Spleen (tissue), 11 donors: ENCODE data around the gene CGB1. TPM values are rescaled to one million over a fixed set of nuclear protein-coding genes. Genes with fewer than 3 reads are reported as not detected.

Source experiments
- DNase-seq: peaks from one replicate; pipeline ENCODE4 v3.0.0-alpha.2; 2020
- H3K27ac ChIP-seq, 8 donors: fragments of 200-600 bp; sonication (generic) in 7 of 8; 1 replicate in 4 of 8; 2 replicates in 4 of 8; pipeline versions ENCODE4 v1.5.0 to v1.8.0; 2016 to 2021; ENCODE audit warnings: inconsistent platforms in 4 of 8, mild to moderate bottlenecking in 4 of 8, moderate library complexity in 1 of 8
- H3K27me3 ChIP-seq, 7 donors: fragments of 200-600 bp; sonication (generic) in 6 of 7; replicated peaks in 1 of 7; 1 replicate in 4 of 7; 2 replicates in 3 of 7; pipeline versions ENCODE4 v1.5.0 to v1.8.0; 2016 to 2021; ENCODE audit warnings: inconsistent platforms in 3 of 7, mild to moderate bottlenecking in 1 of 7
- H3K36me3 ChIP-seq, 6 donors: fragments of 200-600 bp; sonication (generic) in 5 of 6; 1 replicate in 4 of 6; 2 replicates in 2 of 6; pipeline versions ENCODE4 v1.5.0 to v1.8.0; 2016 to 2021; ENCODE audit warnings: inconsistent platforms in 2 of 6
- H3K4me1 ChIP-seq, 6 donors: fragments of 200-600 bp; sonication (generic) in 5 of 6; 1 replicate in 3 of 6; 2 replicates in 3 of 6; pipeline versions ENCODE4 v1.5.0 to v1.8.0; 2016 to 2021; ENCODE audit warnings: inconsistent platforms in 3 of 6
- H3K4me3 ChIP-seq, 8 donors: fragments of 200-600 bp; sonication (generic) in 7 of 8; 1 replicate in 4 of 8; 2 replicates in 4 of 8; pipeline versions ENCODE4 v1.5.0 to v1.8.0; 2016 to 2021; ENCODE audit warnings: inconsistent platforms in 4 of 8, mild to moderate bottlenecking in 4 of 8, moderate library complexity in 2 of 8
- H3K9me3 ChIP-seq, 8 donors: fragments of 200-600 bp; sonication (generic) in 7 of 8; 1 replicate in 4 of 8; 2 replicates in 4 of 8; pipeline versions ENCODE4 v1.5.0 to v1.8.0; 2016 to 2021; ENCODE audit warnings: inconsistent platforms in 4 of 8
- POLR2A ChIP-seq, 3 donors: fragments of 450-650 bp; IDR thresholded peaks; one replicate each; pipeline ENCODE4 v1.5.1; 2017; ENCODE audit warnings: antibody characterized with exemption in 3 of 3, mild to moderate bottlenecking in 1 of 3
- POLR2AphosphoS5 ChIP-seq, 3 donors: sonication (generic); formaldehyde crosslinking; IDR thresholded peaks; one replicate each; pipeline ENCODE4 v1.5.1; 2017; ENCODE audit warnings: antibody characterized with exemption in 3 of 3
- WGBS, 5 donors: extraction: QIAGEN DNeasy Blood & Tissue Kit in 3 of 5; methylation state at CpG; one replicate each; pipeline versions ENCODE4 v1.1.5 to v1.1.7; 2013 to 2018; 5-methylcytosine and 5-hydroxymethylcytosine counted together
- intact Hi-C: fragments of 100-400 bp; cut with DNase I; formaldehyde crosslinking; loops from one replicate; pipeline ENCODE4 v1.15.0; 2023; ENCODE audit warnings: low total_unique reads
- polyA plus RNA-seq, 3 donors: library from polyadenylated mRNA; stranded (reverse); fragments of 200-250 nt; gene quantifications; one replicate each; pipeline ENCODE4 v1.2.1, GENCODE V29; 2013
- total RNA-seq, 7 donors: library from RNA; depleted of rRNA in 3 of 7; stranded (reverse); fragments of >200 nt in 3 of 7; fragmentation: NEBNext Ultra II Directional in 4 of 7; extraction: Animal tissue kit (Norgen Biotek cat#: 25700) in 4 of 7; gene quantifications; one replicate each; pipeline versions ENCODE4 v1.1.0 to v1.2.1, GENCODE V29; 2016 to 2021
- TF ChIP-seq, protein P1 (sequence below), 11 experiments: fragments of 200-600 bp in 7 of 11; fragments of 450-650 bp in 4 of 11; sonication (generic) in 4 of 11; IDR thresholded peaks in 8 of 11; conservative IDR thresholded peaks in 3 of 11; 1 replicate in 7 of 11; 2 replicates in 4 of 11; pipeline versions ENCODE4 v1.4.0 to v1.8.0; 2016 to 2021; ENCODE audit warnings: antibody characterized with exemption in 11 of 11, inconsistent platforms in 4 of 11, mild to moderate bottlenecking in 1 of 11
- donor health status: healthy with polysubstance abuse.
- donor health status: DM: no; HTN: no; CAD: no; lungs with moderate emphysema.
- donor health status: DM: no; HTN: no; CAD: no.
- donor health status: Bipolar disorder and iron deficiency.
- donor health status: healthy.
- donor health status: DM: no; HTN: no; CAD: no.
- donor health status: DM: yes; HTN: yes; CAD: no.

CGB1 gene
- total and polyA plus RNA-seq, 10 donors = 0.35 TPM; not detected in 9

DNA sequence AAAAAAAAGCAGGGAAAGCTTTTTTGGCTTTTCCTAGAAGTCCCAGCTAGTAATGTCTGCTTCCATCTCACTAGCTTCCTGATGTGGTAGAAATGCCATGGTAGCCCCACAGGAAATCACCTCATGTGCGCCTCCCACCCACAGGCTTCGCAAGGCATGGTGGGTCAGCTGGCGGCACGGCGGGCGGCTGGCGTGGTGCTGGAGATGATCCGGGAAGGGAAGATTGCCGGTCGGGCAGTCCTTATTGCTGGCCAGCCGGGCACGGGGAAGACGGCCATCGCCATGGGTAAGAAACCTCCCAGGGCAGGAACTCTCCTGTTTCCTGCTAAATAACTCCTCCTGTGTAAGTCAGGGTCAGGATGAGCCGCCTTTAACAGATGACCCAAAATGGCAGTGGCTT is 32.6 kb downstream of the CGB1 start:
- Histone ChIP-seq H3K36me3 (peaks cover 4 to 100% (median 50%) of the 10 kb centered on the region in 6 donors), H3K4me3 (no peak overlapping the region), H3K4me1 (peaks cover 0 to 6% (median 0%) of the 10 kb centered on the region in 6 donors), H3K27me3 (no peaks in the 10 kb centered on the region), H3K9me3 (no peaks in the 10 kb centered on the region), H3K27ac (no peak overlapping the region)
- TF ChIP-seq POLR2AphosphoS5 (IDR thresholded peaks at IDR 0.05) (no peak), POLR2A (IDR thresholded peaks at IDR 0.05) (no peak)
- TF ChIP-seq, protein P1, sequence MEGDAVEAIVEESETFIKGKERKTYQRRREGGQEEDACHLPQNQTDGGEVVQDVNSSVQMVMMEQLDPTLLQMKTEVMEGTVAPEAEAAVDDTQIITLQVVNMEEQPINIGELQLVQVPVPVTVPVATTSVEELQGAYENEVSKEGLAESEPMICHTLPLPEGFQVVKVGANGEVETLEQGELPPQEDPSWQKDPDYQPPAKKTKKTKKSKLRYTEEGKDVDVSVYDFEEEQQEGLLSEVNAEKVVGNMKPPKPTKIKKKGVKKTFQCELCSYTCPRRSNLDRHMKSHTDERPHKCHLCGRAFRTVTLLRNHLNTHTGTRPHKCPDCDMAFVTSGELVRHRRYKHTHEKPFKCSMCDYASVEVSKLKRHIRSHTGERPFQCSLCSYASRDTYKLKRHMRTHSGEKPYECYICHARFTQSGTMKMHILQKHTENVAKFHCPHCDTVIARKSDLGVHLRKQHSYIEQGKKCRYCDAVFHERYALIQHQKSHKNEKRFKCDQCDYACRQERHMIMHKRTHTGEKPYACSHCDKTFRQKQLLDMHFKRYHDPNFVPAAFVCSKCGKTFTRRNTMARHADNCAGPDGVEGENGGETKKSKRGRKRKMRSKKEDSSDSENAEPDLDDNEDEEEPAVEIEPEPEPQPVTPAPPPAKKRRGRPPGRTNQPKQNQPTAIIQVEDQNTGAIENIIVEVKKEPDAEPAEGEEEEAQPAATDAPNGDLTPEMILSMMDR (IDR thresholded peaks at IDR 0.05 in 8 of 11, conservative IDR thresholded peaks at IDR 0.05 in 3 of 11) = no peak
- 94 to 99% (median 98%) methylated on average over 15 of the region's 15 CpGs for WGBS, 5 donors
- intact Hi-C loops = no loop called here
- no peak for DNase-seq

DNA sequence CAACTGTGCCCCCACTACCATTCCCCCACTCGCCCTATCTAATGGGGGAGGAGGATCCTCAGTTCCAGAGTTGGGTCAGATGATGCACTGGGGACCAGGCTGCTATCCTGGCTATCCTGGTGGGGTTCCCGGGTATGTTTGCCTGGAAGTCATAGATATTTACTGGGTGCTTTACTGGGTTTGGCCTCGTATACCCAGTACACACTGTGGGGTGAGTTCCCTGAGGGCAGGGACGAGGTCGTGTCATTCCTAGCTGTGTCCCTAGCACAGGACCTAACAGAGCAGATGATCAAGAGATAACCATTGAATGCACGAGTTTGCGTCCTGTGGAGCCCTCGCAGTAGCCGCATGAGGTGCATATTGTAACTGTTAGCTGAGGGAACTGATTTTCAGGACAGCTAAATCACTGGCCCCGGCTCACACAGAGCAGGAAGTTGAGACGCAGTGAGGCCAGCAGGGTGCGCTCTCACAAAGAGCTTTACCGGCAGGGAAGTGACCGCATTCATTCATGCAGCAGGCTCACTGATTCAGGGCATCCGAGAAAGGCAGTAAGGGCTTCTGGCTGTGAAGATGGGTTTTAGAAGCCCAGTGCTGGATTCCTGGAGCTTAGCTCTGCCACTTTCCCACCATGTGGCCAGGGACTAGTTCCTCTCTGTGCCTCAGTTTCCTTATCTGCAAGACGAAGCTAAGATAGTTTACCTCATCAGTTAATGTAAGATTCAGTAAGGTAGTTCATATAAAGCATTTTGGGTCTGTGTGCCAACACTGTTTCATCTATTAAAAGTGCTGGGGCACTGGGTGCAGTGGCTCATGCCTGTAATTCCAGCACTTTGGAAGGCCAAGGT is 37.0 kb downstream of the CGB1 start:
- DNase-seq = peak; percentile 87
- H3K36me3 ChIP-seq = peaks cover 4 to 56% (median 20%) of the 10 kb centered on the region in 6 donors
- TF ChIP-seq POLR2A (IDR thresholded peaks at IDR 0.05) = no peak
- TF ChIP-seq, protein P1 (IDR thresholded peaks at IDR 0.05 in 8 of 11, conservative IDR thresholded peaks at IDR 0.05 in 3 of 11) = peak; percentile 31 to 76 (median 52)
- 60 to 70% (median 63%) methylated on average over 14 to 16 of the region's 16 CpGs for WGBS, 5 donors
- no peak overlapping the region for H3K27ac ChIP-seq
- no peaks in the 10 kb centered on the region for H3K9me3 ChIP-seq
- no peaks in the 10 kb centered on the region for H3K27me3 ChIP-seq
- no peak overlapping the region for H3K4me3 ChIP-seq
- peaks cover 2 to 24% (median 7%) of the 10 kb centered on the region in 6 donors for H3K4me1 ChIP-seq
- intact Hi-C loops = no loop called here

DNA sequence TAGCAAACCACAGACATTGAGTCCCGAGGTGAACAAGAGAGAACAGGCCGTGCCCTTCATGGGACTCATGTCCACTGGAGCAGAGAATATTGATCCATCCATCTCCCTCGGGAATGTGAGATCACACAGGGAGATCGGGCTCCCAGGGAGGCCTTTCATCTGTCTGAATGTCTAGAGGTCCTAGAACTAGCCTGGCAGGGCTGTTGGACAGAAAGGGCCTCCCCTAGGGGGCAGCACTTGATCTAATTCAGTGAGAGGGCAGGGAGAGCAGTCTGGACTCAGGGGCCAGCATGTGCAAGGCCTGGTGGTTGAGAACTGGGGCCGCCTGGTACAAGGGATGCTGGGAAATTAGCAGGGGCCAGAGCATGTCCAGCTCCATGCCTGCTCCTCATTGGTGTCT is 38.7 kb downstream of the CGB1 start:
- H3K4me3 ChIP-seq = no peak overlapping the region
- H3K36me3 ChIP-seq = peaks cover 0 to 39% (median 6%) of the 10 kb centered on the region in 6 donors
- no peaks in the 10 kb centered on the region for H3K27me3 ChIP-seq
- intact Hi-C loops = no loop called here
- H3K27ac ChIP-seq = no peak overlapping the region
- 83 to 87% (median 85%) methylated on average over 5 of the region's 5 CpGs for WGBS, 5 donors
- peaks cover 8 to 34% (median 17%) of the 10 kb centered on the region in 6 donors for H3K4me1 ChIP-seq
- TF ChIP-seq POLR2A (IDR thresholded peaks at IDR 0.05) = no peak
- TF ChIP-seq, protein P1 (IDR thresholded peaks at IDR 0.05 in 8 of 11, conservative IDR thresholded peaks at IDR 0.05 in 3 of 11) = peak in 6 of 11 experiments; percentile 22 to 50 (median 48)
- no peaks in the 10 kb centered on the region for H3K9me3 ChIP-seq
- no peak for DNase-seq

DNA sequence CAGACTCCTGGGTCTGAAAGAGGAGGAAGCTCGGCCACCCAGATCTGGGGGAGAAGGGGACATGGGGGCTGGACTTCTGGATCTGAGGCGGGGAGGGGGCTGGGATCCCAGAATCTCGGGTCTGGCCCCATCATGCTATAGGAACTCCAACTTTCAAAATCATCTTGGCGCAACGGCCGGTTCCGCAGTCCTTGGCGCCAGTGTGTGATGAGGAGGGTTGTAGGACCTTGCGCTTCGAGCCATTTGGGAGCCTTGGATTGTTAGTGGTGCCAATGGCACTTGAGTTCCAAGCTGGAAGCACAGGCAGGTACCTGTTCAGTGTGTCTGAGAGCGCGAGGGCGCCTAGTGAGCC is 42.7 kb downstream of the CGB1 start:
- H3K4me3 ChIP-seq = peak overlapping the region; percentile 60 to 90 (median 80)
- H3K27me3 ChIP-seq = no peaks in the 10 kb centered on the region
- H3K4me1 ChIP-seq = peaks cover 14 to 61% (median 37%) of the 10 kb centered on the region in 6 donors
- H3K27ac ChIP-seq = peak overlapping the region; percentile 80 to 98 (median 94)
- 1 to 4% (median 1%) methylated on average over 8 to 13 of the region's 13 CpGs for WGBS, 5 donors
- intact Hi-C loops = no loop called here
- no peak for DNase-seq
- TF ChIP-seq POLR2AphosphoS5 (IDR thresholded peaks at IDR 0.05) (no peak), POLR2A (IDR thresholded peaks at IDR 0.05) (no peak)
- TF ChIP-seq, protein P1 (IDR thresholded peaks at IDR 0.05 in 8 of 11, conservative IDR thresholded peaks at IDR 0.05 in 3 of 11) = no peak
- H3K36me3 ChIP-seq = peaks cover 0 to 23% (median 4%) of the 10 kb centered on the region in 6 donors
- H3K9me3 ChIP-seq = no peaks in the 10 kb centered on the region
